Measurements from ENCODE around the gene CHST12.
"Not testable (repeated sequence)": the region's sequence is repeated elsewhere in the genome, so short reads cannot be mapped to it uniquely, and the experiment has no call there.

The CHST12 gene

GRCh38 chr7:2378125-2378524 is 25.3 kb upstream of the CHST12 start:
- DNase-seq (ENCODE audit: low spot score) = not testable (repeated sequence)

GRCh38 chr7:2379161-2379560 is 24.2 kb upstream of the CHST12 start:
- no peak for DNase-seq (ENCODE audit: low spot score)

GRCh38 chr7:2379821-2380450 is 23.5 kb upstream of the CHST12 start:
- no peak for DNase-seq (ENCODE audit: low spot score)

GRCh38 chr7:2380461-2380860 is 22.9 kb upstream of the CHST12 start:
- DNase-seq (ENCODE audit: low spot score) = no peak

- no peak for DNase-seq (ENCODE audit: low spot score)
These were observed 22.2 kb upstream of the CHST12 start for GRCh38 chr7:2381227-2381626.

- DNase-seq (ENCODE audit: low spot score) = no peak
These were observed 21.4 kb upstream of the CHST12 start for GRCh38 chr7:2381881-2382509.

GRCh38 chr7:2383543-2384274 is 19.7 kb upstream of the CHST12 start:
- no peak for DNase-seq (ENCODE audit: low spot score)

- no peak for DNase-seq (ENCODE audit: low spot score)
These were observed 18.8 kb upstream of the CHST12 start for GRCh38 chr7:2384354-2385243.

GRCh38 chr7:2386122-2386521 is 17.3 kb upstream of the CHST12 start:
- DNase-seq (ENCODE audit: low spot score) = not testable (repeated sequence)

- no peak for DNase-seq (ENCODE audit: low spot score)
These were observed 16.3 kb upstream of the CHST12 start for GRCh38 chr7:2386964-2387669.

GRCh38 chr7:2387897-2388636 is 15.3 kb upstream of the CHST12 start:
- DNase-seq (ENCODE audit: low spot score) = no peak

GRCh38 chr7:2388637-2388954 is 14.8 kb upstream of the CHST12 start:
- no peak for DNase-seq (ENCODE audit: low spot score)

- DNase-seq (ENCODE audit: low spot score) = not testable (repeated sequence)
These were observed 13.2 kb upstream of the CHST12 start for GRCh38 chr7:2390020-2390816.

GRCh38 chr7:2393706-2394105 is 9.7 kb upstream of the CHST12 start:
- DNase-seq (ENCODE audit: low spot score) = no peak

- DNase-seq (ENCODE audit: low spot score) = no peak
These were observed 8.8 kb upstream of the CHST12 start for GRCh38 chr7:2394566-2395082.

GRCh38 chr7:2398506-2398905 is 4.9 kb upstream of the CHST12 start:
- DNase-seq (ENCODE audit: low spot score) = no peak

GRCh38 chr7:2399848-2400587 is 3.4 kb upstream of the CHST12 start:
- DNase-seq (ENCODE audit: low spot score) = no peak

GRCh38 chr7:2402687-2403013 is 761 bp upstream of the CHST12 start:
- DNase-seq (ENCODE audit: low spot score) = no peak
